ENCODE results near the gene TAS2R13. TPM values are rescaled to one million over a fixed set of nuclear protein-coding genes. Genes with fewer than 3 reads are reported as not detected.

TAS2R13 gene
- total RNA-seq, 1 donor from 2014 or later: 0.27 TPM

- DNase-seq (no peak), ATAC-seq (ENCODE audit: poor library complexity) (no peak)
- intact Hi-C loops (cut with DNase I): no loop called here
Observed at GRCh38 chr12:10889226-10889625, 20.1 kb downstream of the TAS2R13 start.

DNA sequence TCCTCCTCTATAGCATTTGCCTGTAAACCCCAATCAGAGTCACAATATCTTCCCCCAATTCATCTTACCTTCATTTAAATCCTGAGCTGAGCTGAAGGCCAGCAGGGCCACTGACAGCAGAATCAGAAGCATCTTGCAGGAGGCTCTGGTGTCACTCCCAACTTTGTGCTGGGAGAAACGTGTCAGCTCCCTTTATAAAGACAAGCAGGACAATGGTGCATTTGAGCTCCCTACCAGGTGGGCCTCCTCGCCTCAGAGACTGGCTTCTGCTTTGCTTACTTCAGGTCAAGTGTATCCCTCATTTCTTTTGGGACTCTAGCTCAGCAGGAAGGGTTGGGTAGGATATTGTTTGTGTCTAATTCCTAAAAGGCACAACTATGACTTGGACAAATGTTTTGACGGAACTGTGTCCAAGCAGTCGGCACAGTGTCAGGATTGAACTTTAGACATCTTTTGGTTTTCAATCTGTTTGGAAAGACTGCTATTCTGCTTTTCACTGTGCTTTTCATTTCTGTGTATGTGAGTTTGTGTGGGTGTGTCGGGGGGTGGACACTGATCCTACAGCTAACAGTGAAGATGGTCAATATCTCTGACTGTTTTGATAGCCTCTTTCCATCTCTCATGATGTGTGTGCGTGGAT, 25.2 kb downstream of the TAS2R13 start, which contains the start of gene PRH1:
TSS of gene PRH1 (minus strand) at position 170 of the 640 bp plus-strand sequence. CDS start at position 132, 38 bp downstream.
- intact Hi-C loops (cut with DNase I): no loop called here
- no peak for DNase-seq
- ATAC-seq (ENCODE audit: poor library complexity): no peak

- no peak for DNase-seq
- intact Hi-C loops (cut with DNase I): no loop called here
- ATAC-seq (ENCODE audit: poor library complexity): no peak
Observed at GRCh38 chr12:10873378-10873777, 36.0 kb downstream of the TAS2R13 start.

- ATAC-seq (ENCODE audit: poor library complexity) (no peak), DNase-seq (no peak)
- intact Hi-C loops (cut with DNase I): loop anchor here (10.0 kb wide), 1 partner anchor 617 kb away; no protein-coding TSS in a partner anchor
Observed at GRCh38 chr12:10867381-10867780, 42.0 kb downstream of the TAS2R13 start.

DNA sequence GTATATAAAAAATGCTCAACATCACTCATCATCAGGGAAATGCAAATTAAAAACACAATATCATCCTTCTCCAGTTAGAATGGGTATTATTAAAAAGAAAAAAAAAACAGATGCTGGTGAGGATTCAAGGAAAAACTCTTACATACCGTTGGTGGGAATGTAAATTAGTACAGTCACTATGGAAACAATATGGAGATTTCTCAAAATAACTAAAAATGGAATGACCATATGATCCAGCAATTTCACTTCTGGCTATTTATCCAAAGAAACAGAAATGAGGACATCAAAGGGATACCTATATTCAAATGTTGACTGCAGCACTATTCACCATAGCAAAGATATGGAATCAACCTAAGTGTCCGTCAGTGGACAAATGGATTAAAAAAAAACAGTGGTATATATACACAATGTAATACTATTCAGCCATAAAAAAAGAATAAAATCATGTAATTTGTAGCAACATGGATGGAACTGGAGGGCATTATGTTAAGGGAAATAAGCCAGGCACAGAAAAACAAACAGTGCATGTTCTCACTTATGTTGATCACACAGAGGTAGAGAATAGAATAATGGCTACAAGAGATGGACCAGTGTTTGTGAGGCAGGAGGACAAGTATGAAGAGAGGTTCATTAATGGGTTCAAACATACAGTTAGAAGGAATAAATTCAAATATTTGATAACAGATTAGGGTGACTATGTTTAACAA, 45.7 kb downstream of the TAS2R13 start:
- no peak for ATAC-seq (ENCODE audit: poor library complexity)
- intact Hi-C loops (cut with DNase I): loop anchor here (10.0 kb wide), 1 partner anchor 621 kb away; no protein-coding TSS in a partner anchor
- no peak for DNase-seq

- DNase-seq (no peak), ATAC-seq (ENCODE audit: poor library complexity) (no peak)
- intact Hi-C loops (cut with DNase I): loop anchor here (10.0 kb wide), 1 partner anchor 623 kb away; no protein-coding TSS in a partner anchor
Observed at GRCh38 chr12:10861366-10861765, 48.0 kb downstream of the TAS2R13 start.

Other genes starting within 250 kb of the TAS2R13 start
- not detected for gene STYK1, start 235.5 kb downstream of the TAS2R13 start, total RNA-seq
- 535 TPM for gene YBX3, start 186.2 kb downstream of the TAS2R13 start, total RNA-seq
- gene TAS2R7, start 106.9 kb downstream of the TAS2R13 start, total RNA-seq: not detected
- not detected for gene TAS2R8, start 102.3 kb downstream of the TAS2R13 start, total RNA-seq
- 0.22 TPM for gene TAS2R9, start 99.4 kb downstream of the TAS2R13 start, total RNA-seq
- gene TAS2R10, start 83.2 kb downstream of the TAS2R13 start, total RNA-seq: not detected
- 1.1 TPM for gene PRR4, start 60.1 kb downstream of the TAS2R13 start, total RNA-seq
- gene PRH1, start 25.3 kb downstream of the TAS2R13 start, total RNA-seq: 2.5 TPM
- not detected for gene PRH2, start 19.7 kb upstream of the TAS2R13 start, total RNA-seq
- gene TAS2R14, start 29.7 kb upstream of the TAS2R13 start, total RNA-seq: 0.75 TPM
- gene TAS2R50, start 77.3 kb upstream of the TAS2R13 start, total RNA-seq: 0.22 TPM
- 0.43 TPM for gene TAS2R20, start 88.7 kb upstream of the TAS2R13 start, total RNA-seq
- gene TAS2R19, start 113.1 kb upstream of the TAS2R13 start, total RNA-seq: 0.51 TPM
- 0.38 TPM for gene TAS2R31, start 121.8 kb upstream of the TAS2R13 start, total RNA-seq
- gene TAS2R46, start 152.7 kb upstream of the TAS2R13 start, total RNA-seq: not detected
- not detected for gene TAS2R43, start 182.8 kb upstream of the TAS2R13 start, total RNA-seq
- 0.67 TPM for gene TAS2R30, start 225.1 kb upstream of the TAS2R13 start, total RNA-seq